ENCODE measurements around the gene KIAA1217.

DNA sequence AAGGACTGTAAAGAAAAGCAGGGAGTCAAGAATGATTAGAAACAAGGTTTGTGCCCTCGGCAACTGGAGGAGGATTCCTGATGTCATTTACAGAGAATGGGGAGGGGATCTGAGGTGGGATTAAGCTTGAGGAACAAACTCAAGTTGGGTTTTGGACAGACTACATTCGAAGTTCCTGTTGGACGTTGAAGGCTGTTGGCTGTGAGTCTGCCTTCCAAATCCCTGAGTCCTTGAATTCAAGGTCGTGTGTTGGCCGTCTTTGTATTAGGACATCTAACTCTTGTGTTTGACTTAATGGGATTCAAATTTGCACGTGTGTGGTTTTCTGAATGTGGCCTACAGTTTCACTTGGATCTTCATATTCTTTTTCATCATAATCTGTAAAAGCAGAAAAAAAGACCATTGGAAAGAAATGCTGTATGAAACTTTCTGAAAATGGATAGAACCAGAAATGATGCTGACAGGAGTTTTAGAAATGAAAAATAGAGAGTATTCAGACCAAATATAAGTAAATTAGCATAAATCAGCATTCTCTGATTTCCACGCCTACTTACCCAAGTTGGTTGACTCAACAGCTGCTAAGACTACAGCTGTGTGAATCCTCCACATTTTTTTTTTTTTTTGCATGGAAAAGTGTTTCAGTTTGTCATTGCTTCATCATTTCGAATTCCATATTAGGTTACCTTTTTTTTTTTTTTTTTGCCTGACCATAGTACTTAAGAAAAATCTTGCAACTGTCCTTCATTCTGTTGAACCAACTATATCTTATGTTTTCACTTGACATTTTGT lies 94.8 kb downstream of the KIAA1217 start:
- TF ChIP-seq, protein P1, sequence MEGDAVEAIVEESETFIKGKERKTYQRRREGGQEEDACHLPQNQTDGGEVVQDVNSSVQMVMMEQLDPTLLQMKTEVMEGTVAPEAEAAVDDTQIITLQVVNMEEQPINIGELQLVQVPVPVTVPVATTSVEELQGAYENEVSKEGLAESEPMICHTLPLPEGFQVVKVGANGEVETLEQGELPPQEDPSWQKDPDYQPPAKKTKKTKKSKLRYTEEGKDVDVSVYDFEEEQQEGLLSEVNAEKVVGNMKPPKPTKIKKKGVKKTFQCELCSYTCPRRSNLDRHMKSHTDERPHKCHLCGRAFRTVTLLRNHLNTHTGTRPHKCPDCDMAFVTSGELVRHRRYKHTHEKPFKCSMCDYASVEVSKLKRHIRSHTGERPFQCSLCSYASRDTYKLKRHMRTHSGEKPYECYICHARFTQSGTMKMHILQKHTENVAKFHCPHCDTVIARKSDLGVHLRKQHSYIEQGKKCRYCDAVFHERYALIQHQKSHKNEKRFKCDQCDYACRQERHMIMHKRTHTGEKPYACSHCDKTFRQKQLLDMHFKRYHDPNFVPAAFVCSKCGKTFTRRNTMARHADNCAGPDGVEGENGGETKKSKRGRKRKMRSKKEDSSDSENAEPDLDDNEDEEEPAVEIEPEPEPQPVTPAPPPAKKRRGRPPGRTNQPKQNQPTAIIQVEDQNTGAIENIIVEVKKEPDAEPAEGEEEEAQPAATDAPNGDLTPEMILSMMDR (IDR thresholded peaks at IDR 0.05) = no peak
- no peak for TF ChIP-seq POLR2A (IDR thresholded peaks at IDR 0.05)
